Measurements from ENCODE around the gene LARP1.

- TF ChIP-seq, protein P1, sequence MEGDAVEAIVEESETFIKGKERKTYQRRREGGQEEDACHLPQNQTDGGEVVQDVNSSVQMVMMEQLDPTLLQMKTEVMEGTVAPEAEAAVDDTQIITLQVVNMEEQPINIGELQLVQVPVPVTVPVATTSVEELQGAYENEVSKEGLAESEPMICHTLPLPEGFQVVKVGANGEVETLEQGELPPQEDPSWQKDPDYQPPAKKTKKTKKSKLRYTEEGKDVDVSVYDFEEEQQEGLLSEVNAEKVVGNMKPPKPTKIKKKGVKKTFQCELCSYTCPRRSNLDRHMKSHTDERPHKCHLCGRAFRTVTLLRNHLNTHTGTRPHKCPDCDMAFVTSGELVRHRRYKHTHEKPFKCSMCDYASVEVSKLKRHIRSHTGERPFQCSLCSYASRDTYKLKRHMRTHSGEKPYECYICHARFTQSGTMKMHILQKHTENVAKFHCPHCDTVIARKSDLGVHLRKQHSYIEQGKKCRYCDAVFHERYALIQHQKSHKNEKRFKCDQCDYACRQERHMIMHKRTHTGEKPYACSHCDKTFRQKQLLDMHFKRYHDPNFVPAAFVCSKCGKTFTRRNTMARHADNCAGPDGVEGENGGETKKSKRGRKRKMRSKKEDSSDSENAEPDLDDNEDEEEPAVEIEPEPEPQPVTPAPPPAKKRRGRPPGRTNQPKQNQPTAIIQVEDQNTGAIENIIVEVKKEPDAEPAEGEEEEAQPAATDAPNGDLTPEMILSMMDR (conservative IDR thresholded peaks at IDR 0.05) = no peak
- no peak for TF ChIP-seq ZFX (IDR thresholded peaks at IDR 0.05)
These were observed 9.8 kb upstream of the LARP1 start for GRCh38 chr5:154745349-154745748.
